Endothelial cell of umbilical vein (primary cell): Measurements from ENCODE around the gene KCMF1. TPM values are rescaled to one million over a fixed set of nuclear protein-coding genes. Genes with fewer than 3 reads are reported as not detected.

ENCODE experiments used
- BruUV-seq: library from RNA; stranded (reverse); fragments of 400-500 nt; replicated peaks from 2 replicates; lab custom pipeline; 2021; lab: Mats Ljungman, UMichigan
- CTCF ChIA-PET: fragments of 300-600, 350-600 bp; sonication (Branson Sonifier 250); formaldehyde crosslinking; loops from one replicate; lab custom pipeline; 2021; ENCODE audit warnings: antibody characterized with exemption, inconsistent platforms; lab: Charles Lee
- POLR2A ChIA-PET: fragments of 300-600, 350-600 bp; sonication (Branson Sonifier 250); formaldehyde crosslinking; loops from one replicate; lab custom pipeline; 2021; ENCODE audit warnings: antibody characterized with exemption, inconsistent platforms; lab: Charles Lee
- DNase-seq: peaks from one replicate; pipeline ENCODE4 v3.0.0-alpha.2; 2011; ENCODE audit warnings: low read depth, low spot score
- FAIRE-seq: peaks from 2 replicates; lab custom pipeline; 2011; peaks lifted over from hg19 to GRCh38; lab: Jason Lieb, UNC
- H2AFZ ChIP-seq: 2 replicates; pipeline ENCODE4 v1.6.0; 2012; ENCODE audit warnings: low read depth, low read length, control low read depth, inconsistent platforms
- H3K27ac ChIP-seq: 2 replicates; pipeline ENCODE4 v1.5.1; 2011; ENCODE audit warnings: low read depth, mild to moderate bottlenecking, control low read depth, low read length, moderate library complexity; ENCODE audit not compliant: insufficient read depth
- H3K27me3 ChIP-seq, 2 experiments: 2 replicates each; pipeline versions ENCODE4 v1.6.0 to v1.6.1; 2011; ENCODE audit warnings: low read length in 2 of 2, mixed read lengths in 1 of 2; ENCODE audit not compliant: control insufficient read depth in 2 of 2, insufficient read depth in 2 of 2
- H3K36me3 ChIP-seq, 2 experiments: 2 replicates in 1 of 2; 3 replicates in 1 of 2; pipeline ENCODE4 v1.5.1; 2011; ENCODE audit warnings: low read length in 2 of 2, mild to moderate bottlenecking in 1 of 2, moderate library complexity in 1 of 2; ENCODE audit not compliant: control insufficient read depth in 2 of 2, insufficient read depth in 2 of 2; ENCODE audit errors: extremely low read depth in 1 of 2
- H3K4me1 ChIP-seq: 3 replicates; pipeline ENCODE4 v1.5.1; 2011; ENCODE audit warnings: mild to moderate bottlenecking, low read length; ENCODE audit not compliant: control insufficient read depth, insufficient read depth; ENCODE audit errors: extremely low read depth
- H3K4me2 ChIP-seq: 2 replicates; pipeline ENCODE4 v1.6.1; 2011; ENCODE audit warnings: low read length, control low read depth, mixed read lengths; ENCODE audit not compliant: insufficient read depth
- H3K4me3 ChIP-seq, 3 experiments: fragments of 200-600 bp in 1 of 3; sonication (generic), shearing (Covaris generic) in 1 of 3; replicated peaks in 1 of 3; 2 replicates each; pipeline ENCODE4 v1.5.1; 2011 to 2016; ENCODE audit warnings: control low read depth in 3 of 3, low read length in 3 of 3, mild to moderate bottlenecking in 2 of 3, inconsistent platforms in 1 of 3, low read depth in 1 of 3, moderate library complexity in 1 of 3; ENCODE audit not compliant: insufficient read depth in 1 of 3
- H3K79me2 ChIP-seq: 2 replicates; pipeline ENCODE4 v1.6.0; 2012; ENCODE audit warnings: low read length, inconsistent platforms; ENCODE audit not compliant: control insufficient read depth, insufficient read depth
- H3K9ac ChIP-seq: replicated peaks from 2 replicates; pipeline ENCODE3; 2011; ENCODE audit warnings: low read length, control low read depth; ENCODE audit not compliant: insufficient read depth; ENCODE audit errors: extremely low read depth
- H3K9me1 ChIP-seq: replicated peaks from 3 replicates; pipeline ENCODE4 v1.6.0; 2011; ENCODE audit warnings: mild to moderate bottlenecking, low read length; ENCODE audit not compliant: control insufficient read depth, insufficient read depth; ENCODE audit errors: extremely low read depth
- H3K9me3 ChIP-seq: replicated peaks from 2 replicates; pipeline ENCODE4 v1.5.1; 2012; ENCODE audit warnings: low read length, inconsistent platforms; ENCODE audit not compliant: control insufficient read depth, insufficient read depth
- H4K20me1 ChIP-seq: replicated peaks from 2 replicates; pipeline ENCODE3; 2011; ENCODE audit warnings: mild to moderate bottlenecking, low read length; ENCODE audit not compliant: control insufficient read depth, insufficient read depth; ENCODE audit errors: extremely low read depth
- EZH2 ChIP-seq: IDR thresholded peaks from 2 replicates; pipeline ENCODE4 v1.6.1; 2012; ENCODE audit warnings: borderline replicate concordance, low read depth, mild to moderate bottlenecking, moderate library complexity, low read length, inconsistent platforms; ENCODE audit not compliant: severe bottlenecking
- FOS ChIP-seq: IDR thresholded peaks from 2 replicates; pipeline ENCODE4 v1.6.1; 2011; ENCODE audit warnings: mild to moderate bottlenecking, low read length, moderate library complexity, borderline replicate concordance; ENCODE audit not compliant: insufficient read depth
- GATA2 ChIP-seq: IDR thresholded peaks from 2 replicates; pipeline ENCODE4 v1.7.0; 2011; ENCODE audit warnings: low read depth, mild to moderate bottlenecking, moderate library complexity, mixed read lengths, low read length; ENCODE audit not compliant: insufficient read length, insufficient read depth
- MAX ChIP-seq: IDR thresholded peaks from 2 replicates; pipeline ENCODE4 v1.6.1; 2011; ENCODE audit not compliant: insufficient read depth, insufficient read length
- POLR2A ChIP-seq: IDR thresholded peaks from 2 replicates; pipeline ENCODE4 v1.6.1; 2012; ENCODE audit warnings: low read depth, mild to moderate bottlenecking, control low read depth, low read length
- POLR2AphosphoS5 ChIP-seq: IDR thresholded peaks from 2 replicates; pipeline ENCODE4 v1.6.1; 2012; ENCODE audit warnings: low read depth, mild to moderate bottlenecking, control low read depth, low read length, moderate library complexity; ENCODE audit not compliant: insufficient read depth
- dilution Hi-C: fragments of 300-500 bp; cut with MboI; formaldehyde crosslinking; loops from one replicate; pipeline ENCODE4 v1.15.0; 2019; ENCODE audit warnings: low sequenced_read_pairs; ENCODE audit not compliant: extremely low pct_ligation_motif_present
- intact Hi-C: fragments of 100-400 bp; cut with micrococcal nuclease; formaldehyde crosslinking; loops from one replicate; pipeline ENCODE4 v1.10.0; 2022
- polyA plus RNA-seq, 4 experiments: library from polyadenylated mRNA; depleted of rRNA in 3 of 4; stranded (reverse) in 3 of 4; unstranded in 1 of 4; fragments of >200 nt; gene quantifications; 2 replicates each; pipeline versions ENCODE4 v1.2.1 to v1.2.3, GENCODE V29; 2011 to 2012; ENCODE audit warnings: missing spikeins in 1 of 4
- total RNA-seq: library from RNA; stranded (reverse); gene quantifications from 2 replicates; pipeline ENCODE4 v1.2.3, GENCODE V29; 2021

The KCMF1 gene
- total and polyA plus RNA-seq, 2 donors (not counting 3 experiments of a cell fraction or from before 2014, with no cell fraction given), result 49.3 to 78.4 TPM

- H3K79me2 ChIP-seq, result peaks cover 65% of the 10 kb centered on the region
- intact Hi-C loops (loop anchor here (1.0 to 5.0 kb wide), 4 partner anchors 10 to 62 kb away; partner anchors contain the start of gene TMSB10), dilution Hi-C loops (no loop called here)
- BruUV-seq, result TSS peak; percentile 48
- no peaks in the 10 kb centered on the region for H3K27me3 ChIP-seq
- H3K4me2 ChIP-seq, result peak overlapping the region; percentile 98
- H3K4me3 ChIP-seq, result peak overlapping the region; percentile 92 to 96 (median 94)
- DNase-seq, result peak; percentile 55
- peak overlapping the region; percentile 96 for H3K27ac ChIP-seq
- H3K9me3 ChIP-seq, result no peaks in the 10 kb centered on the region
- H2AFZ ChIP-seq, result peak overlapping the region; percentile 20
- TF ChIP-seq MAX, result peak; percentile 24
- TF ChIP-seq EZH2, result no peak
- H3K9ac ChIP-seq, result peak overlapping the region; percentile 89
- CTCF ChIA-PET, result interaction anchor here (0.9 to 3.3 kb wide), 4 partner anchors 9 to 46 kb away, joined by 3 to 35 read pairs (median 8); no protein-coding TSS in a partner anchor
- peak; percentile 48 for FAIRE-seq
- H3K4me1 ChIP-seq, result peaks cover 18% of the 10 kb centered on the region
- POLR2A ChIA-PET, result interaction anchor here (0.6 to 2.7 kb wide), 4 partner anchors 11 to 60 kb away, joined by 3 to 14 read pairs (median 6); no protein-coding TSS in a partner anchor
- H3K9me1 ChIP-seq, result no peaks in the 10 kb centered on the region
- no peaks in the 10 kb centered on the region for H3K36me3 ChIP-seq
- peaks cover 4% of the 10 kb centered on the region for H4K20me1 ChIP-seq
These were observed 1.3 kb upstream of the KCMF1 start for GRCh38 chr2:84969511-84970209.

GRCh38 chr2:84970210-84970867 is 622 bp upstream of the KCMF1 start:
- H3K27ac ChIP-seq, result peak overlapping the region; percentile 96
- FAIRE-seq, result no peak
- ChIA-PET CTCF (interaction anchor here (1.0 to 3.3 kb wide), 4 partner anchors 12 to 47 kb away, joined by 3 to 35 read pairs (median 10); no protein-coding TSS in a partner anchor), POLR2A (interaction anchor here (0.6 to 2.7 kb wide), 3 partner anchors 11 to 59 kb away, joined by 3 to 14 read pairs (median 7); no protein-coding TSS in a partner anchor)
- H2AFZ ChIP-seq, result peak overlapping the region; percentile 15
- peaks cover 4% of the 10 kb centered on the region for H4K20me1 ChIP-seq
- H3K79me2 ChIP-seq, result peaks cover 72% of the 10 kb centered on the region
- H3K4me3 ChIP-seq, result peak overlapping the region; percentile 92 to 96 (median 94)
- peak; percentile 69 for DNase-seq
- dilution Hi-C loops (no loop called here), intact Hi-C loops (loop anchor here (1.0 to 5.0 kb wide), 3 partner anchors 11 to 63 kb away; partner anchors contain the start of gene TMSB10)
- H3K9me3 ChIP-seq, result no peaks in the 10 kb centered on the region
- H3K4me1 ChIP-seq, result peaks cover 18% of the 10 kb centered on the region
- H3K9ac ChIP-seq, result peak overlapping the region; percentile 89
- H3K9me1 ChIP-seq, result no peaks in the 10 kb centered on the region
- H3K27me3 ChIP-seq, result no peaks in the 10 kb centered on the region
- peak overlapping the region; percentile 98 for H3K4me2 ChIP-seq
- no TSS peak for BruUV-seq
- H3K36me3 ChIP-seq, result no peaks in the 10 kb centered on the region
- peak; percentile 80 for TF ChIP-seq POLR2AphosphoS5
- TF ChIP-seq FOS, result no peak
- no peak for TF ChIP-seq GATA2
- TF ChIP-seq POLR2A, result peak; percentile 62
